ENCODE results near the gene DMAC2L.
A peak's percentile ranks its signal among the peaks of the same experiment; 100 is the strongest.
"Not testable (repeated sequence)": the region's sequence is repeated elsewhere in the genome, so short reads cannot be mapped to it uniquely, and the experiment has no call there.

Gene DMAC2L

GRCh38 chr14:50357753-50358395 is 45.8 kb downstream of the DMAC2L start:
- no peak for DNase-seq

- DNase-seq, result no peak
Observed at GRCh38 chr14:50359631-50360030, 47.5 kb downstream of the DMAC2L start.

GRCh38 chr14:50360093-50360492 is 48.0 kb downstream of the DMAC2L start:
- DNase-seq, result no peak

- DNase-seq, result no peak
Observed at GRCh38 chr14:50360851-50361250, 48.7 kb downstream of the DMAC2L start.

GRCh38 chr14:50361473-50362403 is 49.6 kb downstream of the DMAC2L start:
- DNase-seq, result peak; percentile 6 to 15

GRCh38 chr14:50362764-50363713 is 50.9 kb downstream of the DMAC2L start:
- DNase-seq, result no peak

GRCh38 chr14:50363714-50364111 is 51.6 kb downstream of the DMAC2L start:
- no peak for DNase-seq

- DNase-seq, result no peak
Observed at GRCh38 chr14:50364792-50365191, 52.7 kb downstream of the DMAC2L start.

- DNase-seq, result not testable (repeated sequence)
Observed at GRCh38 chr14:50365572-50365971, 53.4 kb downstream of the DMAC2L start.

- DNase-seq, result no peak
Observed at GRCh38 chr14:50366115-50366514, 54.0 kb downstream of the DMAC2L start.

- DNase-seq, result no peak
Observed at GRCh38 chr14:50366589-50366988, 54.5 kb downstream of the DMAC2L start.

- no peak for DNase-seq
Observed at GRCh38 chr14:50371546-50371945, 59.4 kb downstream of the DMAC2L start.

- DNase-seq, result no peak
Observed at GRCh38 chr14:50373959-50374358, 61.8 kb downstream of the DMAC2L start.

GRCh38 chr14:50375760-50376159 is 63.6 kb downstream of the DMAC2L start:
- no peak for DNase-seq
